OCI-LY1 (cell line): ENCODE data around the gene C8G.

Experiments used
- H2AFZ ChIP-seq: fragments of 200-600 bp; sonication (generic), shearing (Covaris generic); 2 replicates; pipeline ENCODE4 v1.6.0; 2014; ENCODE audit warnings: antibody characterized with exemption, mild to moderate bottlenecking, low read length
- H3F3A ChIP-seq: fragments of 200-600 bp; sonication (generic), shearing (Covaris generic); 2 replicates; pipeline ENCODE4 v1.6.0; 2014; ENCODE audit warnings: mild to moderate bottlenecking, antibody characterized with exemption, low read length, moderate library complexity; ENCODE audit not compliant: insufficient read depth
- H3K27ac ChIP-seq: fragments of 200-600 bp; sonication (generic); 2 replicates; pipeline ENCODE4 v1.5.1; 2014; ENCODE audit warnings: low read length, mixed run types, mild to moderate bottlenecking, low read depth; ENCODE audit not compliant: poor library complexity, severe bottlenecking
- H3K27me3 ChIP-seq: fragments of 200-600 bp; sonication (generic); 2 replicates; pipeline ENCODE4 v1.6.0; 2014; ENCODE audit warnings: antibody characterized with exemption, mild to moderate bottlenecking, low read length, moderate library complexity; ENCODE audit not compliant: insufficient read depth
- H3K36me3 ChIP-seq: fragments of 200-600 bp; sonication (generic); 2 replicates; pipeline ENCODE4 v1.6.1; 2014; ENCODE audit warnings: mild to moderate bottlenecking, antibody characterized with exemption, low read length, moderate library complexity, mixed read lengths; ENCODE audit not compliant: insufficient read depth
- H3K4me1 ChIP-seq: fragments of 200-600 bp; sonication (generic); 2 replicates; pipeline ENCODE4 v1.5.1; 2014; ENCODE audit warnings: mild to moderate bottlenecking, low read length, moderate library complexity; ENCODE audit not compliant: insufficient read depth, severe bottlenecking
- H3K4me2 ChIP-seq: fragments of 200-600 bp; sonication (generic), shearing (Covaris generic); 2 replicates; pipeline ENCODE4 v1.6.1; 2014; ENCODE audit warnings: low read length
- H3K4me3 ChIP-seq: fragments of 200-600 bp; sonication (generic); 2 replicates; pipeline ENCODE4 v1.5.1; 2014; ENCODE audit warnings: low read length, low read depth, mild to moderate bottlenecking, mixed read lengths; ENCODE audit not compliant: poor library complexity, severe bottlenecking
- H3K79me2 ChIP-seq: fragments of 200-600 bp; shearing (Covaris generic); 2 replicates; pipeline ENCODE4 v1.6.1; 2016; ENCODE audit warnings: mixed run types, low read length, mixed read lengths; ENCODE audit not compliant: insufficient read depth
- H3K9ac ChIP-seq: fragments of 200-600 bp; sonication (generic), shearing (Covaris generic); 2 replicates; pipeline ENCODE4 v1.6.1; 2014; ENCODE audit warnings: mild to moderate bottlenecking, low read length, mixed read lengths
- H3K9me2 ChIP-seq: fragments of 200-600 bp; sonication (generic), shearing (Covaris generic); 2 replicates; pipeline ENCODE4 v1.6.1; 2014; ENCODE audit warnings: low read depth, mild to moderate bottlenecking, low read length, mixed read lengths
- H3K9me3 ChIP-seq: fragments of 200-600 bp; shearing (Covaris generic); 2 replicates; pipeline ENCODE4 v1.6.1; 2014; ENCODE audit warnings: low read length, mixed read lengths
- H4K20me1 ChIP-seq: fragments of 200-600 bp; sonication (generic), shearing (Covaris generic); 2 replicates; pipeline ENCODE4 v1.6.0; 2016; ENCODE audit warnings: mild to moderate bottlenecking, low read length; ENCODE audit not compliant: insufficient read depth
- CTCF ChIP-seq: fragments of 200-600 bp; sonication (generic), shearing (Covaris generic); IDR thresholded peaks from 2 replicates; pipeline ENCODE4 v1.5.1; 2017; ENCODE audit warnings: mild to moderate bottlenecking, antibody characterized with exemption, low read length, moderate library complexity, mixed read lengths
- EZH2 ChIP-seq: fragments of 200-600 bp; sonication (generic), shearing (Covaris generic); IDR thresholded peaks from 2 replicates; pipeline ENCODE4 v1.8.0; 2017; ENCODE audit warnings: borderline replicate concordance, mixed run types, mild to moderate bottlenecking, antibody characterized with exemption, low read length, moderate library complexity, mixed read lengths

C8G gene

GRCh38 chr9:136963341-136963740 is 18.3 kb downstream of the C8G start:
- no peaks in the 10 kb centered on the region for H3K9me2 ChIP-seq
- H3K9ac ChIP-seq, result no peak overlapping the region
- no peaks in the 10 kb centered on the region for H3F3A ChIP-seq
- no peak overlapping the region for H2AFZ ChIP-seq
- H3K27me3 ChIP-seq, result peaks cover 19% of the 10 kb centered on the region; the same call in 1 of the 2 replicates
- no peaks in the 10 kb centered on the region for H3K36me3 ChIP-seq
- no peak overlapping the region for H3K4me3 ChIP-seq
- H4K20me1 ChIP-seq, result no peaks in the 10 kb centered on the region
- no peak overlapping the region for H3K27ac ChIP-seq
- H3K4me1 ChIP-seq, result peaks cover 5% of the 10 kb centered on the region
- H3K79me2 ChIP-seq, result no peaks in the 10 kb centered on the region
- H3K4me2 ChIP-seq, result no peak overlapping the region
- TF ChIP-seq CTCF (no peak), EZH2 (no peak)
- no peaks in the 10 kb centered on the region for H3K9me3 ChIP-seq

DNA sequence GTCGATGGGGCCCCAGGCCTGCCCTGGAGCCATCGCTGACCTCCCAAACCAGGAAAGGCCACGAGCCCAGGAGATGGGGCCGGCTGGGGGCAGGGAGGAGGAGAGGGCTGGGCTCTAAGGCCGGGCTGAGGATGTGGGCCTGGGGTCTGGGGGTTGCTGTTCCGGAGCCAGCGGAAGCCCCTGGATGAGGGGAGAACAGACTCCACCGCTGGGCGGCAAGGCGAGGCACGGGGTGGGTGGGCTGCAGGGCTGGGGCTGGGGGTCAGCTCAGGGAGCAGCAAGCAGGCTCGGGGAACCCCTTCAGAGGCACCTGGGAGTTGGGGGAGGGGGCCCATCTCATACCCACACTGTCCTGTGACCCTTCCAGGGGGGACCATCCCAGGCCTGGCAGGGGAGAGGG is 18.7 kb downstream of the C8G start:
- no peak for TF ChIP-seq EZH2
- no peak for TF ChIP-seq CTCF
- no peak overlapping the region for H3K4me3 ChIP-seq
- no peaks in the 10 kb centered on the region for H3K36me3 ChIP-seq
- no peak overlapping the region for H3K9ac ChIP-seq
- no peaks in the 10 kb centered on the region for H4K20me1 ChIP-seq
- H3K4me1 ChIP-seq, result peaks cover 5% of the 10 kb centered on the region
- no peaks in the 10 kb centered on the region for H3F3A ChIP-seq
- no peak overlapping the region for H3K27ac ChIP-seq
- no peak overlapping the region for H3K4me2 ChIP-seq
- H3K79me2 ChIP-seq, result no peaks in the 10 kb centered on the region
- H2AFZ ChIP-seq, result no peak overlapping the region
- H3K27me3 ChIP-seq, result peaks cover 19% of the 10 kb centered on the region; the same call in 1 of the 2 replicates
- no peaks in the 10 kb centered on the region for H3K9me3 ChIP-seq
- no peaks in the 10 kb centered on the region for H3K9me2 ChIP-seq

DNA sequence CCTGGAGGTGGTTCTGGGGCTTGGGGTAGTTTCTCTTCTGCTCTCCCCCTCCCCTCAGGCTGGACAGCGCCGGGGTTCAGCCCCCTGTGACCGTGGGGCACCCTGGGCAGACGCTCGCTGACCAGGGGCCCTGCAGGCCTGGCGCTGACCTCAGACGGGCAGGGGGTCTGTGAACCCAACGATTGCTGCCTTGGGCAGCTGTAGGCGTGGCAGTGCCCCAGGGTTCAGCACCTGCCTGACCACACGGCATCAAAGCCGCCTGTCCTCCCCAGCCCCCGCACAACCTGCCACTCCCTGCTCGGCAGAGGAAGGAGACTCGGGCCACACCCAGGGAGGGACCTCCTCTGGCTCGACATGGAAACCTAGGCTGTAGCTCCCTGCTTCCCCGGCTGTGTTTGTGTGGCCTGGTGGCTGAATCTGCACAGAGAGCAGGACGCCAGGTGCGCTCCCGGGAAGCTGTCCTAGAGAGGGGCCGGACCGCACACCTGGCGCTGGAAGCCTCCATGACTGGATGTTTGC is 19.2 kb downstream of the C8G start:
- Histone ChIP-seq H3K27me3 (peaks cover 19% of the 10 kb centered on the region; the same call in 1 of the 2 replicates), H3K36me3 (no peaks in the 10 kb centered on the region), H3K9ac (no peak overlapping the region), H3K4me2 (no peak overlapping the region), H2AFZ (no peak overlapping the region), H3K79me2 (no peaks in the 10 kb centered on the region), H3K27ac (no peak overlapping the region), H4K20me1 (no peaks in the 10 kb centered on the region), H3K4me1 (peaks cover 5% of the 10 kb centered on the region), H3K4me3 (no peak overlapping the region), H3K9me2 (no peaks in the 10 kb centered on the region), H3K9me3 (no peaks in the 10 kb centered on the region), H3F3A (no peaks in the 10 kb centered on the region)
- TF ChIP-seq CTCF (no peak), EZH2 (no peak)
